T-helper 1 cell treated with Interleukin-12 subunit alpha and Interleukin-12 subunit beta and Interleukin-4 antibody, amounts not matched to agents 30 ng/mL and 1 ng/mL, for 36 hours (primary cell): Measurements from ENCODE around the gene ARV1. TPM values are rescaled to one million over a fixed set of nuclear protein-coding genes. Genes with fewer than 3 reads are reported as not detected.

ENCODE experiments used
- intact Hi-C: fragments of 100-400 bp; cut with micrococcal nuclease; formaldehyde crosslinking; loops from one replicate; pipeline ENCODE4 v1.15.1; 2024
- total RNA-seq: library from RNA; stranded (reverse); gene quantifications from 2 replicates; pipeline ENCODE4 v1.2.3, GENCODE V29; 2022

Gene ARV1
- total RNA-seq = 11.7 and 12.7 TPM in 2 replicates

GRCh38 chr1:230978491-230979388, at the start of gene ARV1, which contains the start of gene TTC13:
Gene ARV1 (plus strand): TSS chr1:230979094. CDS start chr1:230979106, 12 bp downstream.
Gene TTC13 (minus strand): TSS chr1:230978861. CDS start chr1:230978830, 31 bp downstream.
- intact Hi-C loops = loop anchor here (1.0 to 5.0 kb wide), 20 partner anchors 48 to 1974 kb away; partner anchors contain the start of genes ABCB10, C1orf198, CCSAP and COG2

- intact Hi-C loops = loop anchor here (2.0 kb wide), 1 partner anchor 48 kb away; the partner anchor contains the start of genes ARV1 and TTC13
These were observed 47.9 kb upstream of the ARV1 start for GRCh38 chr1:230930986-230931385.

- intact Hi-C loops = no loop called here
These were observed 43.0 kb upstream of the ARV1 start for GRCh38 chr1:230935852-230936251.

- intact Hi-C loops = no loop called here
These were observed 42.4 kb upstream of the ARV1 start for GRCh38 chr1:230936475-230936874.

GRCh38 chr1:230937371-230937770, 41.5 kb upstream of the ARV1 start:
- intact Hi-C loops = no loop called here

- intact Hi-C loops = no loop called here
These were observed 39.9 kb upstream of the ARV1 start for GRCh38 chr1:230938924-230939368.

GRCh38 chr1:230939806-230940489, 38.9 kb upstream of the ARV1 start:
- intact Hi-C loops = no loop called here

- intact Hi-C loops = no loop called here
These were observed 38.0 kb upstream of the ARV1 start for GRCh38 chr1:230940848-230941247.

- intact Hi-C loops = no loop called here
These were observed 35.8 kb upstream of the ARV1 start for GRCh38 chr1:230943048-230943593.

GRCh38 chr1:230948301-230948700, 30.6 kb upstream of the ARV1 start:
- intact Hi-C loops = no loop called here

- intact Hi-C loops = no loop called here
These were observed 30.0 kb upstream of the ARV1 start for GRCh38 chr1:230948903-230949302.

GRCh38 chr1:230950404-230950803, 28.5 kb upstream of the ARV1 start:
- intact Hi-C loops = no loop called here

- intact Hi-C loops = no loop called here
These were observed 21.3 kb upstream of the ARV1 start for GRCh38 chr1:230957580-230957989.

GRCh38 chr1:230958370-230958769, 20.5 kb upstream of the ARV1 start:
- intact Hi-C loops = no loop called here

GRCh38 chr1:230964896-230965295, 14.0 kb upstream of the ARV1 start:
- intact Hi-C loops = no loop called here

- intact Hi-C loops = no loop called here
These were observed 13.4 kb upstream of the ARV1 start for GRCh38 chr1:230965535-230965934.

- intact Hi-C loops = no loop called here
These were observed 12.5 kb upstream of the ARV1 start for GRCh38 chr1:230966358-230966873.

- intact Hi-C loops = no loop called here
These were observed 8.5 kb upstream of the ARV1 start for GRCh38 chr1:230970432-230970831.

GRCh38 chr1:230971771-230972170, 7.1 kb upstream of the ARV1 start:
- intact Hi-C loops = loop anchor here (2.0 kb wide), 1 partner anchor 641 kb away; no protein-coding TSS in a partner anchor

- intact Hi-C loops = loop anchor here (1.0 to 2.0 kb wide), 2 partner anchors 268 to 640 kb away; partner anchors contain the start of gene GNPAT
These were observed 6.0 kb upstream of the ARV1 start for GRCh38 chr1:230972855-230973271.

- intact Hi-C loops = loop anchor here (5.0 kb wide), 7 partner anchors 223 to 1977 kb away; partner anchors contain the start of genes CCSAP, GALNT2, NTPCR and NUP133
These were observed 3.3 kb upstream of the ARV1 start for GRCh38 chr1:230975636-230976035.
